ENCODE measurements around the gene MYH11.
"Not testable (repeated sequence)": the region's sequence is repeated elsewhere in the genome, so short reads cannot be mapped to it uniquely, and the experiment has no call there.

DNA sequence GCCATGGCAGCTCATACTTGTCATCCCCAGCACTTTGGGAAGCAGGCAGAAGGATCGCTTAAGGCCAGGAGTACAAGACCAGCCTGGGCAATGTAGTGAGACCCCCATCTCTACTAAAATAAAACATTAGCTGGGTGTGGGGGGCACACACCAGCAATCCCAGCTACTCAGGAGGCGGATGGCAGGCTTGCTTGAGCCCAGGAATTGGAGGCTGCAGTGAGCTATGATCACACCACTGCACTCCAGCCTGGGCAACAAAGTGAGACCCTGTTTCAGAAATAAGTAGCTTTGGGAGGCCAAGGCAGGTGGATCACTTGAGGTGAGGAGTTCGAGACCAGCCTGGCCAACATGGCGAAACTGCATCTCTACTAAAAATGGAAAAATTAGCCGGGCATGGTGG lies 129.1 kb downstream of the MYH11 start:
- not testable (repeated sequence) for TF ChIP-seq POLR2A, TAF1, POU2F2, SPI1 (IDR thresholded peaks at IDR 0.05; ENCODE audit: low read depth, low read length)

All from GM12891 (cell line).